GM13977 (cell line): Measurements from ENCODE around the gene HDHD3.

Experiments
- DNase-seq: peaks from one replicate; pipeline ENCODE4 v3.0.0; 2012; ENCODE audit warnings: low spot score
- CTCF ChIP-seq: IDR thresholded peaks from 2 replicates; pipeline ENCODE4 v1.5.1; 2012; ENCODE audit warnings: mild to moderate bottlenecking, control low read depth; ENCODE audit not compliant: insufficient read depth; ENCODE audit errors: extremely low read depth, missing control alignments
- in situ Hi-C: fragments of 300-500 bp; cut with MboI; formaldehyde crosslinking; loops from one replicate; pipeline ENCODE4 v1.12.0; 2022; ENCODE audit warnings: low sequenced_read_pairs, low pct_unique_long_range_greater_than_20kb, mixed read lengths, inconsistent platforms; ENCODE audit not compliant: unreplicated experiment

The HDHD3 gene

DNA sequence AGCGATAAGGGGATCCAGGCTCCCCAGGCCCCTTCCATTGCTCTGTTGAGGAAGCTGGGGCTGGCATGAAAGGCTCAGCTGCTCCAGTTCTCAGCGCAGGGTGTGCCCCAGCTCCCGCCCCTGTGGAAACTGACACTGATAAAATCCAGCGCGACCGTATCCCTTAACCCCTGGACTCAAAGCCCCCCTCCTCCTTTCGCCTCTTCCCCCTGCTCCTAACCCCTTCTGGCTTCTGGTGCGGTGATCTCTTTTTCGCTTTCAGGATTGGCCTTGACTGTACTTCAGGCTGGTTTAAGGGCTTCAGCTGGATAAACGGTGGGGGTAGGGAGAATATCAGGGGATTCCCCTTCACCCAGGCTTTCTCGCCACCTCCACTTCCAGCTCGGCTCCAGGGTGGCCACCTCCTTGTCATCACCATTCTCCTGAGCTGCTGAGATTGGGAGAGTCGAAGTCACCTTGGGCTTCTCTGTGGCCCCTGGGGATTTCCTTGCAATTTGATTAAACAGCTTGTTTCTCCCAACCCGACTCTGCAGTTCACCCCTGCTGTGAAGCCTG is 26.6 kb downstream of the HDHD3 start:
- in situ Hi-C loops: no loop called here
- no peak for TF ChIP-seq CTCF
- peak; percentile 39 for DNase-seq

DNA sequence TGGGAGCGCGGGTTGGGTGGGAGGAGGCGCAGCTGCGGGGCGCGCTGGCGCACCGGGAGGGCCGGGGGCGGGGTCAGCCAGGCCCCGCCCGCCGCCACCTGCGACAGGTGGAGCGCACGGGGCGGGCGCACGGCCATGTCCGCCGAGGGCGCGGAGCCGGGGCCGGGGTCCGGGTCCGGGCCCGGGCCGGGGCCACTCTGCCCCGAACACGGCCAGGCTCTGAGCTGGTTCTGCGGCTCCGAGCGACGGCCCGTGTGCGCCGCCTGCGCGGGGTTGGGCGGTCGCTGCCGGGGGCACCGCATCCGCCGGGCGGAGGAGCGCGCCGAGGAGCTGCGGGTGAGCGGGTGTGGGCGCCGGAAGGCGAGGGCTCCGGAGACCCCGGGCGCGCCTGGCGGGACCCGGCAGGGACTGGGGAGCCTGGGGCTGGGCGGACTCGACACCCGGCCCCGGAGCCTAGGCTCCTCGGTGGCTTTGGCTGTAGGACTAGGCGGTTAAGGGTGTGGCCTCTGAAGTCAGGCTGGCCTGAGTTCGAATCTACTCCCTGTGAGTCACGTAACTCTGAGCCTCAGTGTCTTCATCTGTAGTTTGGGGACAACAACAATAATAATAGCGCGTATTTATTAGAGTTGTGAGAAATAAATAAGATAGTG is 27.2 kb downstream of the HDHD3 start, which contains the start of gene BSPRY:
TSS of gene BSPRY (plus strand) at position 97 of the 650 bp plus-strand sequence. CDS start at position 136, 39 bp downstream.
- TF ChIP-seq CTCF: no peak
- DNase-seq: peak; percentile 69
- in situ Hi-C loops: no loop called here

- no peak for TF ChIP-seq CTCF
- DNase-seq: no peak
- in situ Hi-C loops: no loop called here
Observed at GRCh38 chr9:113349066-113349444, 27.7 kb downstream of the HDHD3 start.

DNA sequence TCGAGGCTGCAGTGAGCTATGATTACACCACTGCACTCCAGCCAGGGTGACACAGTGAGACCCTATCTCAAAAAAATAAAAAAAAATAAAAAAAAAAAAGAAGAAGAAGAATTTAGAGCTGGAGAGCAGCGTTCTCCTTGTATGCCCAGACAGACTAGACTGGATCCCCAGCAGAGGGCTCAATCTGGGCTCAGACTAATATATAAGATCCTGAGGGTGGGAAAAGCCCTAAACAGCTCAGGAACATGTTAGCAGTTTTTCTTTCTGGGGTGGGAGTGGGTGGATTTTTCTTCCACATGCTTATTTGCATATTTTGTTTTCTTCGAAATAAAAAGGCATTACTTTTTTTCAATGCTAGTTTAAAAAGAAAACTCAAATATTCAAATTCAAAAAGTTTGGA is 28.3 kb downstream of the HDHD3 start:
- in situ Hi-C loops: no loop called here
- no peak for DNase-seq
- no peak for TF ChIP-seq CTCF

- in situ Hi-C loops: no loop called here
- no peak for TF ChIP-seq CTCF
- DNase-seq: no peak
Observed at GRCh38 chr9:113345671-113346070, 31.1 kb downstream of the HDHD3 start.

GRCh38 chr9:113345190-113345589 is 31.6 kb downstream of the HDHD3 start:
- no peak for DNase-seq
- in situ Hi-C loops: no loop called here
- TF ChIP-seq CTCF: no peak
